IPS DF 4.7 (cell line): ENCODE results near the gene ZNF592.
"Not testable (repeated sequence)": the region's sequence is repeated elsewhere in the genome, so short reads cannot be mapped to it uniquely, and the experiment has no call there.

Experiments
- DNase-seq: peaks from one replicate; pipeline ENCODE4 v3.0.0-alpha.2; 2013; ENCODE audit warnings: low spot score; ENCODE audit errors: extremely low read depth

Gene ZNF592

GRCh38 chr15:84741121-84741520 lies 7.3 kb upstream of the ZNF592 start:
- DNase-seq: no peak

GRCh38 chr15:84747416-84748273 lies 747 bp upstream of the ZNF592 start:
- DNase-seq: no peak

GRCh38 chr15:84749111-84749991 lies 959 bp downstream of the ZNF592 start:
- DNase-seq: no peak

- DNase-seq: no peak
These were observed 2.2 kb downstream of the ZNF592 start for GRCh38 chr15:84750583-84751092.

- not testable (repeated sequence) for DNase-seq
These were observed 3.3 kb downstream of the ZNF592 start for GRCh38 chr15:84751721-84752120.

- no peak for DNase-seq
These were observed 3.8 kb downstream of the ZNF592 start for GRCh38 chr15:84752195-84752594.

- DNase-seq: no peak
These were observed 4.3 kb downstream of the ZNF592 start for GRCh38 chr15:84752700-84753099.

GRCh38 chr15:84754889-84755288 lies 6.5 kb downstream of the ZNF592 start:
- DNase-seq: not testable (repeated sequence)

- DNase-seq: no peak
These were observed 7.5 kb downstream of the ZNF592 start for GRCh38 chr15:84755736-84756527.

- no peak for DNase-seq
These were observed 10.6 kb downstream of the ZNF592 start for GRCh38 chr15:84759018-84759417.

GRCh38 chr15:84760219-84760618 lies 11.8 kb downstream of the ZNF592 start:
- no peak for DNase-seq

GRCh38 chr15:84761607-84762131 lies 13.3 kb downstream of the ZNF592 start:
- no peak for DNase-seq

- DNase-seq: no peak
These were observed 14.6 kb downstream of the ZNF592 start for GRCh38 chr15:84762840-84763572.

GRCh38 chr15:84764585-84764984 lies 16.2 kb downstream of the ZNF592 start:
- DNase-seq: no peak

GRCh38 chr15:84764989-84765388 lies 16.6 kb downstream of the ZNF592 start:
- DNase-seq: no peak

GRCh38 chr15:84765675-84766074 lies 17.3 kb downstream of the ZNF592 start:
- DNase-seq: no peak

GRCh38 chr15:84766461-84767035 lies 18.2 kb downstream of the ZNF592 start:
- no peak for DNase-seq

GRCh38 chr15:84772031-84772430 lies 23.6 kb downstream of the ZNF592 start:
- DNase-seq: no peak

- DNase-seq: no peak
These were observed 24.1 kb downstream of the ZNF592 start for GRCh38 chr15:84772467-84772866.

- DNase-seq: no peak
These were observed 25.3 kb downstream of the ZNF592 start for GRCh38 chr15:84773716-84774115.
